ENCODE measurements around the gene TBC1D10B.

Gene TBC1D10B

DNA sequence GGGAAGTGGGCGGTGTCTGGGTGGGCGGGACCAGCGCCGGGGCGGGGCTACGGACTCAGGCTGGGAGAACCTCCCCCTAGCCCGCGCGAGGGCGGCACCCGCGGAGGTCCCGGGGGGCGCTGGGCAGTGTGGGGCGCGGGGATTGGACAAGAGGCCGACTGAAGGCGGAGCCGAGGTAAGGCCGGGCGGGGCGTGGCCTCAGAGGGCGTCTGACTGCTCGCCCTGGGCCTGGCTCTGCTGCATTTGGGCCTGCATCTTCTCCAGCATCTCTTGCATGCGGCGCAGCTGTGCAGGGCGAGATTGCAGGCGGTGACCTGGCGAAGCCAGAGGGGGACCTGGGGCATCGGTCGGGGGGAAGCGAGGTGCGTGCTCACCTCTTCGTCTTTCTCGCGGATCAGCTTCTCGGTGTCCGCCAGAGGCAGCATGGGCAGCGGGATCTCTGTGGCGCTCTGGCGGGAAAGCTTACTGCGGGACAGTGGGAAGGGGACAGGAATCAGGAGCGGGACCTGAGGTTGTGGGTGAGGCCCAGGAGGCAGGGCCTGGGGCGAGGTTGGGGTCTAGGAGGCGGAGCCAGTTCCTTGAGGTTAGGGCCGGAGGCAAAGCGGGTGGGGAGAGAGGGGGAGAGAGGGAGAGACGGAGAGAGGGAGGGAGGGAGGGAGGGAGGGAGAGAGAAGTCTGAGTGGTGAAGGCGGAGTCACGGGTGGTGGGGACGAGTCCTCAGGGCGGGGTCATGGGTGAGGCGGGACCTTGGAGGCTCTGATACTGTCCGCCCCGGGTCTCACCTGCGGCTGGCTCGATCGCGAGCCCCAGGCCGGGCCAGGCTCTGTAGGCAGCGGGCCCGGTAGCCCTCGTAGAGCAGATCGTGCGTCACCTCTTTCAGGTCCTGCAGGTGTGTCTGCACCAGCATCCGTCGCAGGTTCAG, 8.2 kb upstream of the TBC1D10B start (continued):
- TF ChIP-seq PRDM10 (tag by site-specific recombination; IDR thresholded peaks at IDR 0.05) (peak; percentile 40), EGR2 (tag by site-specific recombination; IDR thresholded peaks at IDR 0.05; ENCODE audit: low read depth) (peak; percentile 2; the same call in 1 of the 2 replicates), ZIC2 (tag by site-specific recombination; IDR thresholded peaks at IDR 0.05) (peak; percentile 86), ZBTB8A (tag by site-specific recombination; IDR thresholded peaks at IDR 0.05) (peak; percentile 91), ZNF24 (tag by site-specific recombination; IDR thresholded peaks at IDR 0.05) (peak; percentile 80), ZNF600 (tag by site-specific recombination; IDR thresholded peaks at IDR 0.05) (peak; percentile 65; the same call in 1 of the 2 replicates), SP3 (tag by site-specific recombination; IDR thresholded peaks at IDR 0.05) (peak; percentile 94), ZNF2 (tag by site-specific recombination; IDR thresholded peaks at IDR 0.05) (peak; percentile 96), KLF17 (tag by site-specific recombination; IDR thresholded peaks at IDR 0.05) (peak; percentile 93), ZNF596 (tag by site-specific recombination; IDR thresholded peaks at IDR 0.05) (no peak), ZNF112 (tag by site-specific recombination; IDR thresholded peaks at IDR 0.05) (no peak), ZNF335 (tag by site-specific recombination; conservative IDR thresholded peaks at IDR 0.05) (peak; percentile 98), KLF8 (tag by site-specific recombination; IDR thresholded peaks at IDR 0.05) (peak; percentile 93), ZNF580 (tag by site-specific recombination; IDR thresholded peaks at IDR 0.05) (peak; percentile 83), ZBTB11 (tag by site-specific recombination; conservative IDR thresholded peaks at IDR 0.05; ENCODE audit: low read depth) (peak; percentile 87), ZBTB20 (tag by site-specific recombination; IDR thresholded peaks at IDR 0.05) (peak; percentile 89), ZNF501 (tag by site-specific recombination; IDR thresholded peaks at IDR 0.05) (peak; percentile 89), ZNF585B (tag by site-specific recombination; IDR thresholded peaks at IDR 0.05) (no peak), ZNF148 (tag by site-specific recombination; IDR thresholded peaks at IDR 0.05; ENCODE audit: borderline replicate concordance) (no peak), ZNF610 (tag by site-specific recombination; IDR thresholded peaks at IDR 0.05; ENCODE audit: borderline replicate concordance) (peak; percentile 93), ZNF785 (tag by site-specific recombination; IDR thresholded peaks at IDR 0.05) (0 out of 2 replicates have a peak, but pooled peaks have one; percentile 45), GLIS2 (tag by site-specific recombination; IDR thresholded peaks at IDR 0.05) (peak; percentile 62; the same call in 1 of the 2 replicates), KLF10 (tag by site-specific recombination; IDR thresholded peaks at IDR 0.05) (peak; percentile 93), SP7 (tag by site-specific recombination; IDR thresholded peaks at IDR 0.05) (peak; percentile 90), TCF7L2 (IDR thresholded peaks at IDR 0.05; ENCODE audit: borderline replicate concordance, low read depth, low read length) (no peak), ZXDB (tag by site-specific recombination; IDR thresholded peaks at IDR 0.05) (peak; percentile 70; the same call in 1 of the 2 replicates), IKZF3 (tag by site-specific recombination; IDR thresholded peaks at IDR 0.05) (peak; percentile 91), ZNF843 (tag by site-specific recombination; IDR thresholded peaks at IDR 0.05) (peak; percentile 83), REPIN1 (tag by site-specific recombination; IDR thresholded peaks at IDR 0.05; ENCODE audit: low read depth) (peak; percentile 94; the same call in 1 of the 2 replicates)
